Adrenal gland (tissue), 12 donors: ENCODE measurements around the gene SLC4A5. TPM values are rescaled to one million over a fixed set of nuclear protein-coding genes. Genes with fewer than 3 reads are reported as not detected.
"Not testable (repeated sequence)": the region's sequence is repeated elsewhere in the genome, so short reads cannot be mapped to it uniquely, and the experiment has no call there.

ENCODE experiments used
- DNase-seq, 7 donors: peaks; one replicate each; pipeline ENCODE4 v3.0.0-alpha.2; 2019 to 2020
- H3K27ac ChIP-seq, 5 donors: fragments of 200-600 bp; sonication (generic) in 4 of 5; 1 replicate in 3 of 5; 2 replicates in 2 of 5; pipeline versions ENCODE4 v1.5.1 to v1.8.0; 2016 to 2020; ENCODE audit warnings: mild to moderate bottlenecking in 1 of 5
- H3K27me3 ChIP-seq: fragments of 200-600 bp; 2 replicates; pipeline ENCODE4 v1.8.0; 2021
- H3K36me3 ChIP-seq, 2 donors: fragments of 200-600 bp; replicated peaks in 1 of 2; 1 replicate in 1 of 2; 2 replicates in 1 of 2; pipeline versions ENCODE4 v1.5.1 to v1.8.0; 2018 to 2022
- H3K4me1 ChIP-seq, 2 donors: fragments of 200-600 bp; replicated peaks in 1 of 2; 1 replicate in 1 of 2; 2 replicates in 1 of 2; pipeline versions ENCODE4 v1.5.1 to v1.8.0; 2018 to 2021
- H3K4me3 ChIP-seq, 4 donors: fragments of 200-600 bp; sonication (generic) in 3 of 4; one replicate each; pipeline ENCODE4 v1.5.1; 2016 to 2018
- H3K9me3 ChIP-seq, 3 donors: fragments of 200-600 bp; sonication (generic) in 1 of 3; replicated peaks in 1 of 3; 1 replicate in 2 of 3; 2 replicates in 1 of 3; pipeline versions ENCODE4 v1.5.1 to v1.8.0; 2016 to 2021
- POLR2A ChIP-seq, 2 donors: fragments of 450-650 bp; IDR thresholded peaks; one replicate each; pipeline ENCODE4 v1.6.1; 2017; ENCODE audit warnings: antibody characterized with exemption in 2 of 2, mild to moderate bottlenecking in 2 of 2, moderate library complexity in 1 of 2
- WGBS, 4 donors: extraction: QIAGEN DNeasy Blood & Tissue Kit in 2 of 4; methylation state at CpG; one replicate each; pipeline versions ENCODE4 v1.1.5 to v1.1.7; 2013 to 2017; 5-methylcytosine and 5-hydroxymethylcytosine counted together
- intact Hi-C, 2 donors: fragments of 100-400 bp; cut with DNase I; formaldehyde crosslinking; loops; one replicate each; pipeline versions ENCODE4 v1.14.1 to v1.15.0; 2022 to 2023
- polyA plus RNA-seq, 3 donors: library from polyadenylated mRNA; stranded (reverse); fragments of 200-250 nt in 2 of 3; fragments of 350-450 nt in 1 of 3; fragmentation: Illumina TruSeq in 1 of 3; extraction: RNeasy Lipid Tissue Mini Kit (QIAGEN cat#74804) in 1 of 3; gene quantifications; one replicate each; pipeline ENCODE4 v1.2.3, GENCODE V29; 2013 to 2014
- total RNA-seq, 9 donors: library from RNA; depleted of rRNA in 4 of 9; stranded (reverse); fragments of >200 nt in 4 of 9; fragments of 120-200 nt in 1 of 9; fragmentation: NEBNext Ultra II Directional in 1 of 9; extraction: Animal tissue kit (Norgen Biotek cat#: 25700) in 1 of 9; gene quantifications; one replicate each; pipeline versions ENCODE4 v1.1.0 to v1.2.4, GENCODE V29; 2013 to 2023
- TF ChIP-seq, protein P1 (sequence below), 6 experiments: fragments of 450-650 bp in 4 of 6; fragments of 200-600 bp in 2 of 6; sonication (generic) in 1 of 6; IDR thresholded peaks; 1 replicate in 5 of 6; 2 replicates in 1 of 6; pipeline versions ENCODE4 v1.5.1 to v1.8.0; 2016 to 2021; ENCODE audit warnings: antibody characterized with exemption in 6 of 6, mild to moderate bottlenecking in 2 of 6, moderate library complexity in 1 of 6
- donor health status: healthy with polysubstance abuse.
- donor health status: Bipolar disorder and iron deficiency.
- donor health status: DM: yes; HTN: yes; CAD: no.
- donor health status: DM: no; HTN: no; CAD: no.
- donor health status: DM: no; HTN: no; CAD: no.
- donor health status: DM: yes; HTN: yes; CAD: no.

The SLC4A5 gene
- total and polyA plus RNA-seq, 12 donors, result 0.14 to 2.7 (median 0.74) TPM; not detected in 1

DNA sequence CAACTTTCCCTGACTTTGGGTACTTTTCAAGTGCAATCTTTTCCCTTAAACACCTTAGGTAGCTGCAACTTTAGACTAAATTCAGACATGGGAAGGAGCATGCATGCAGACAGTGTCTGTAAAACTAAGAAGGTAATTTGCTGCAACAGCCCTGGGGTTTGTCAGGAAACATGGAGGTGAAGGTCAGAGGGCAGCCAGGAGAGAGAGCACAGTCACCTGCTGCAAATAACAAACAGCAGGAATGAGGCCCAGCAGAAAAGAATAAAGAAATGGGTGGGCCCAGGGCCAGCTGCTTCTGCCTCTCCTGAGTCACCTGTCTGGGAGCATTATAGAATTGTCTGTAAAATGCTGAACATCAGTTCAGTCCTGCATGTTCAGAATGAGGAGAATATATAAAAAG lies 109.6 kb downstream of the SLC4A5 start:
- H3K27me3 ChIP-seq, result no peaks in the 10 kb centered on the region
- no peak for TF ChIP-seq POLR2A (IDR thresholded peaks at IDR 0.05)
- TF ChIP-seq, protein P1, sequence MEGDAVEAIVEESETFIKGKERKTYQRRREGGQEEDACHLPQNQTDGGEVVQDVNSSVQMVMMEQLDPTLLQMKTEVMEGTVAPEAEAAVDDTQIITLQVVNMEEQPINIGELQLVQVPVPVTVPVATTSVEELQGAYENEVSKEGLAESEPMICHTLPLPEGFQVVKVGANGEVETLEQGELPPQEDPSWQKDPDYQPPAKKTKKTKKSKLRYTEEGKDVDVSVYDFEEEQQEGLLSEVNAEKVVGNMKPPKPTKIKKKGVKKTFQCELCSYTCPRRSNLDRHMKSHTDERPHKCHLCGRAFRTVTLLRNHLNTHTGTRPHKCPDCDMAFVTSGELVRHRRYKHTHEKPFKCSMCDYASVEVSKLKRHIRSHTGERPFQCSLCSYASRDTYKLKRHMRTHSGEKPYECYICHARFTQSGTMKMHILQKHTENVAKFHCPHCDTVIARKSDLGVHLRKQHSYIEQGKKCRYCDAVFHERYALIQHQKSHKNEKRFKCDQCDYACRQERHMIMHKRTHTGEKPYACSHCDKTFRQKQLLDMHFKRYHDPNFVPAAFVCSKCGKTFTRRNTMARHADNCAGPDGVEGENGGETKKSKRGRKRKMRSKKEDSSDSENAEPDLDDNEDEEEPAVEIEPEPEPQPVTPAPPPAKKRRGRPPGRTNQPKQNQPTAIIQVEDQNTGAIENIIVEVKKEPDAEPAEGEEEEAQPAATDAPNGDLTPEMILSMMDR (IDR thresholded peaks at IDR 0.05), result no peak
- intact Hi-C loops, result no loop called here
- no peak overlapping the region for H3K4me3 ChIP-seq
- DNase-seq, result no peak
- no peaks in the 10 kb centered on the region for H3K36me3 ChIP-seq
- H3K27ac ChIP-seq, result no peak overlapping the region
- no peaks in the 10 kb centered on the region for H3K9me3 ChIP-seq
- H3K4me1 ChIP-seq, result no peaks in the 10 kb centered on the region

DNA sequence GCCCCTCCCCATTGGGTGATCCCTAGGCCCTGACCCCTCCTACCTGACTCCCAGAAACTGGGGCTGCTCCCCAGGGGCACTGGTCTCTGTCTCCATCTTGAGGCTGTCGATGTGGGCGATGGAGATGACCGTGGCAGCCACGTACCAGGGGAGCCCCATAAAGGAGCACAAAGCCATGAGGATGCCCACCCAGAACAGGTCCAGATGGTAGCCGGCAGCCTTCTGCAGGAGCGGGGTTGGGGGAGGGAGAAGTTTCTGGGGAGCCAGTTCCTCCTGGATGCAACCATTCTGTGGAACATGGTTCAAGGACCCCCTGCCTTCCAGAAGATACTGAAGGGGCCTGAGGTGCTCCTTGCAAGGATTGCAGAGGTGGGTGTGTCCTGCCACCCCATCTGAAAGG lies 110.8 kb downstream of the SLC4A5 start:
- Histone ChIP-seq H3K36me3 (no peaks in the 10 kb centered on the region), H3K27ac (no peak overlapping the region), H3K4me3 (no peak overlapping the region), H3K4me1 (no peaks in the 10 kb centered on the region), H3K27me3 (no peaks in the 10 kb centered on the region), H3K9me3 (no peaks in the 10 kb centered on the region)
- 89 to 97% (median 94%) methylated on average over 5 to 6 of the region's 6 CpGs; no CpG with 5 or more reads in 1 of the 4 donors for WGBS, 4 donors
- TF ChIP-seq, protein P1 (IDR thresholded peaks at IDR 0.05), result no peak
- no peak for TF ChIP-seq POLR2A (IDR thresholded peaks at IDR 0.05)
- intact Hi-C loops, result no loop called here
- no peak for DNase-seq

DNA sequence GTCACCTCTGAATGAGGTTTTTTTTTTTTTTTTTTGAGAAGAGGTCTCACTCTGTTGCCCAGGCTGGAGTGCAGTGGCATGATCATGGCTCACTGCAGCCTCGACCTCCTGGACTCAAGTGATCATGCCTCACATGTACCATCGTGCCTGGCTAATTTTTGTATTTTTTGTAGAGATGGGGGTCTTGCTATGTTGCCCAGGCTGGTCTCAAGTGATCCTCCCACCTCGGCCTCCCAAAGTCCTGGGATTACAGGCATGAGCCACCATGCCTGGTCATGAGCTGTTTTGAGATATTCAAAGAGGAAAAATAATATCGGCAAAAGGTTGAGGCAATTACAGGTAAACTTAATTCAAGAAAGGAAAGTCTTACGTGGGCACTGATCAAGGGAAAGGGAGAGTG lies 113.4 kb downstream of the SLC4A5 start:
- intact Hi-C loops, H3K36me3 ChIP-seq, DNase-seq, H3K27ac ChIP-seq, H3K4me3 ChIP-seq, H3K4me1 ChIP-seq, H3K27me3 ChIP-seq, H3K9me3 ChIP-seq: not testable (repeated sequence)
- WGBS, 4 donors, result 85 to 98% (median 90%) methylated on average over 5 of the region's 5 CpGs

DNA sequence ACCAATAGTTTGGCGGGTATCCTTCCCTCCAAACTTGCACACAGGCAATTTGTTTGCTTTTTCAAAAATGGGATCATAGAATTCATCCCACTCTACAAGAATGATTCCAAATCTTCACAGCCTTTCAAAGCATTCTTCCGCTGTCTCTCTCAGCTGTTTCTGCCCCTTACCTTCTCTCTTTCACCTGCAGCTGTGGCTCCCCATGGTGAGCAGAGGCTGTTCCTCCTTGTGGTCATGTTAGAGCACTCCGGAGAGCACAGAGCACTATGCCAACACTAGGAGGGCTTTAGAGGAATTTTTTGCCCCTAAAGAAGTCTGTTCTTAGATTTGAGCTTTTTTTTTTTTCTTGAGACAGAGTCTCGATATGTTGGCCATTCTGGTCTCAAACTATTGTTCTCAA lies 114.4 kb downstream of the SLC4A5 start:
- TF ChIP-seq, protein P1 (IDR thresholded peaks at IDR 0.05), result no peak
- TF ChIP-seq POLR2A (IDR thresholded peaks at IDR 0.05), result no peak

DNA sequence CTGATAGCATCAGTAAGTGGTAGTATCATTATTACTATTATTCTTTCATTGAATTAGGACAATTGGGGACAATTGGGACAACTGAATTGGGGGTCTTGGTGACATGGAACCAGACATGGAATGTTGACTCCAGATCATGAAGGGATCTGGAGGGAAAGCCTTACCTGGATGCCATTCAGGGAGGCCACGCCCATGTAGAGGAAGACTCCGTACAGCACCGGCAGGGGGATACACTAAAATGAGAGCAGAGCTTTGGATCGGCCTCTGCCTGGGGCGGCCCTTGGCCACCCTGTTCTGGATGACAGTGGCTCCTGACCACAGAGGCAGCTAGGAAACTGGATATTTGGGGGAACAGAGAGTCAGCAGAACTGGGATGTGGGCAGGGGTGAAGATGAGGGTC lies 115.6 kb downstream of the SLC4A5 start:
- Histone ChIP-seq H3K36me3 (no peaks in the 10 kb centered on the region), H3K27ac (no peak overlapping the region), H3K4me3 (no peak overlapping the region), H3K4me1 (no peaks in the 10 kb centered on the region), H3K9me3 (no peaks in the 10 kb centered on the region), H3K27me3 (no peaks in the 10 kb centered on the region)
- TF ChIP-seq POLR2A (IDR thresholded peaks at IDR 0.05), result no peak
- TF ChIP-seq, protein P1 (IDR thresholded peaks at IDR 0.05), result no peak
- no peak for DNase-seq
- intact Hi-C loops, result no loop called here
- 86 to 92% (median 89%) methylated on average over 5 of the region's 5 CpGs for WGBS, 4 donors

More for the DNA sequence above, 114.4 kb downstream of the SLC4A5 start:
- no peaks in the 10 kb centered on the region for H3K27me3 ChIP-seq
- H3K4me1 ChIP-seq, result no peaks in the 10 kb centered on the region
- intact Hi-C loops, result no loop called here
- no peaks in the 10 kb centered on the region for H3K36me3 ChIP-seq
- 85 to 95% (median 90%) methylated on average over 4 of the region's 4 CpGs for WGBS, 4 donors
- no peak overlapping the region for H3K27ac ChIP-seq
- DNase-seq, result no peak
- no peak overlapping the region for H3K4me3 ChIP-seq
- no peaks in the 10 kb centered on the region for H3K9me3 ChIP-seq
